ENCODE results near the gene ZNF138. TPM values are rescaled to one million over a fixed set of nuclear protein-coding genes. Genes with fewer than 3 reads are reported as not detected.

ZNF138 gene
- total RNA-seq, 3 donors from 2014 or later = 7.3 to 8.4 (median 7.3) TPM

DNA sequence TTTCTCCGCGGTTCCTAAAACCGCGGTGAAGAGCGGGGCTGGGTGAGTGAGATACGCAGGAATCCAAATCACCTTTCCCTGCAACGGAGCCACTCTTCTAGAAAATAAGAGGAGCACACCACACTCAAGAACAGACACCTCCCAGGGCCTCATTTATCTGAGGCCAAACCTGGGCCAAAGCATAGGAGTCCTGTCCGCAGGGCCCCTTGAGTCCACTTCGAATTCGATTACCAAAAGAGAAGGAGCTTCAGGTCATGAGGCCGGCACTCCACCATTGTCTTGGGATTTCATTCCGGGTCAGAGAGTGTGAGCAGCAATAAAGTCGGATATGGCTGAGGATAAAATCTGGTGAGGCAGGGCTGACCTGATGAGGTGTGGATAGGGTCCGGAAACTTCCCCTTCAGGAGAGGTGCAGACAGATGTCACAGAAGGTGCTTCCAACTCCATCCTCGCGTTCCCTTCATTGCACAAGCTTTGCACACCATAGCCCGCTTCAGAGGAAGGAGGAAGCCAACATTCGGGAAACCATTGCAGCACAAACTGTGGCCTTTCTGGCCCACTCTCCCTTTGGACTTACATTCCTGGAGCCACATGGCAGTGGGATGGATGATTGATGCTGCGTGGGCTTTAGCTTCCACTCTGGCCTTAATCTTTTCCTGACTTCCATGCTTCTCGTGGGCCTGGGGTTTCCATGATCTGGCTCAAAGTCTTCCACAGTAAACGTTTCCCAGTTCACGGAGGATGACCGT, 81.6 kb downstream of the ZNF138 start:
- Mint-ChIP-seq H3K9me3 (no peaks in the 10 kb centered on the region), H3K27me3 (ENCODE audit: low read depth) (peaks cover 27% of the 10 kb centered on the region), H3K36me3 (ENCODE audit: insufficient read depth) (no peaks in the 10 kb centered on the region), H3K4me3 (no peak overlapping the region), H3K4me1 (ENCODE audit: low read depth) (peaks cover 4% of the 10 kb centered on the region)
- DNase-seq (no peak), ATAC-seq (no peak)

DNA sequence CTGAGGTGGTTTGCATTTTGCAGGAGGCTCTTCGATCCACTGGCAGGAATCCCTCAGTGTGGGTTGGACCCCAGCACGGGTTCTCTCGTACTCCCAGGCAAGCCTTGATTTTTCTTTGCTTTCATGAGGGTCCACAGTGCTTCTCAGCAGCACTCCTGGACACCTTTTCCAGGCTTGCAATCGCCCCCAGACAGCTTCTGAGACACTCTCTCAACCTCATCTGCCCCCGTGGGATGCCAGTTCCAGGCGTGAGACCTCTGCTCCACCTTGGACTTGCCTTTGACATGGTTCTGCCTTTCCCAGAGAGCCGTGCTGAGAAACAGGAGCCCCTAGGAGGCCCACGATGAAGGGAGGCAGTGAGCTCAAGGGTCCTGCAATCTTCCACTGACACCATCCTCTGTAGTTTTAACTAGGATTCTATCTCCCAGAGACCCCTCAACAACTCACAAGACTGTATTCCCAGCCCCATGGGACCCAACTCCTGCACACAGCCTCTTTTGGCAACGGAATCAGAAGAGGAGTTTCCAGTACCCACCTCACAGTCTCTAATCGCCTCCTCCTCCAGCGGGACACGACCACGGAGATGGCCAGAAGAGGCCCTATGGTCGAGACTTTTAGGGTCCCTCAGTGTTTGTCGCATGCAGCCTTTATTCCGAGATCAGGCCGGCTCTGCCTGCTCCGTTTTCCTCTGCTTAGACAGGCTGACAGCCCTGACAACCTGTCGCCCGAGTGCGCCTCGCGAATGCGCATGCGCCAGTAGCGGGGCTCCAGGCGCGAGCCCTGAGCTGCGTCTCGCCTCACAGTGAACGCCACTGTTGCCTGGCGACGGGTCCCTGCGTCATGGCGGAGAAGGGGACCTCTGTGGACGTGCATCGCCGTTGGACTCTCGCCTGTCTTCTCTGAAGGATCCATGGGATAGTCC, 82.8 kb downstream of the ZNF138 start:
- DNase-seq (peak; percentile 66), ATAC-seq (peak; percentile 92 to 94)
- Mint-ChIP-seq H3K4me3 (peak overlapping the region; percentile 50), H3K27me3 (ENCODE audit: low read depth) (peaks cover 37% of the 10 kb centered on the region), H3K9me3 (no peaks in the 10 kb centered on the region), H3K36me3 (ENCODE audit: insufficient read depth) (no peaks in the 10 kb centered on the region), H3K4me1 (ENCODE audit: low read depth) (peaks cover 4% of the 10 kb centered on the region)

DNA sequence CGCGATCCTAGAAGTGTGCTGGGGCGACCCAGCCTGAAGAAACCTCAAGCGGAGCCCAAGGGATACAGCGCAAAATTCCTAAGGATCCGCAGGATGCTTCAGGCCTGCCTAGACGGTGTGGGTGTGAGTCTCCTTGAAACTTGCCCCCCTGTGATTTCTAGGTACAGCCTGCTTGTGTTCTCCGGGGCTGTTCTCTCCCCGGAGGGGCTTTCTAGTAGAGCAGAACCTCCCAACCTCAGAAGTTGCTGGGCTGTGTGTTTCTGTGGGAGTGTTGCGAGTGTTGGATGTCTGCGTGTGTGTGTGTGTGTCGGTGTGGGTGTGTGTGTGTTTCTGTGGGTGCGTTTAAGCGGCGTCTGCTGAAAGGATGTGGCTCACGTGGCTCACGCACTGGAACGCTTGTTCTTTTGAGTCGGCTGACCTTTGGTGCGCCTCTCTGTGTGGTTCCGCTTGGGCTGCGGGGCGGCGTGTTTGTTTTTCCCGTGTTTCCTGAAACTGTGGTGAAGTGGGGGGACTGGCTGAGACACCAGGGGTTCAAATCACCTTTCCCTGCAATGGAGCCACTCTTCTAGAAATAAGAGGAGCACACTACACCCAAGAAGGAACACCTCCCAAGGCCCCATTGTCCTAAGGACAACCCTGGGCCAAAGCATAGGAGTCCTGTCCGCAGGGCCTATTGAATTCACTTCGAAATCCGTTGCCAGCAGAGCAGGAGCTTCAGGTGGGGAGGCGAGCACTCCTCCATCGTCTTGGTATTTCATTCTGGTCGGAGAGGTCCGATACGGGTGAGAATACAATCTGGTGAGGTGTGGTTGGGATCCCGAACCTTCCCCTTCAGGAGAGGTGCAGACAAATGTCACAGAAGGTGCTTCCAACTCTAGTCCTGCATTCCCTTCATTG, 83.7 kb downstream of the ZNF138 start:
- Mint-ChIP-seq H3K27me3 (ENCODE audit: low read depth) (peaks cover 42% of the 10 kb centered on the region), H3K36me3 (ENCODE audit: insufficient read depth) (no peaks in the 10 kb centered on the region), H3K4me1 (ENCODE audit: low read depth) (peaks cover 10% of the 10 kb centered on the region), H3K9me3 (no peaks in the 10 kb centered on the region), H3K4me3 (peak overlapping the region; percentile 50)
- ATAC-seq (peak; percentile 11 to 18), DNase-seq (no peak)

- H3K4me1 Mint-ChIP-seq (ENCODE audit: low read depth) = peaks cover 10% of the 10 kb centered on the region
- ATAC-seq = no peak
- no peak overlapping the region for H3K4me3 Mint-ChIP-seq
- no peaks in the 10 kb centered on the region for H3K36me3 Mint-ChIP-seq (ENCODE audit: insufficient read depth)
- peaks cover 50% of the 10 kb centered on the region for H3K27me3 Mint-ChIP-seq (ENCODE audit: low read depth)
- DNase-seq = no peak
- no peaks in the 10 kb centered on the region for H3K9me3 Mint-ChIP-seq
These were observed 84.5 kb downstream of the ZNF138 start for GRCh38 chr7:64878684-64879083.

- DNase-seq = no peak
- Mint-ChIP-seq H3K4me1 (ENCODE audit: low read depth) (peaks cover 10% of the 10 kb centered on the region), H3K4me3 (no peak overlapping the region)
These were observed 85.0 kb downstream of the ZNF138 start for GRCh38 chr7:64879086-64879730.

GRCh38 chr7:64879800-64880199, 85.6 kb downstream of the ZNF138 start:
- Mint-ChIP-seq H3K4me1 (ENCODE audit: low read depth) (peaks cover 10% of the 10 kb centered on the region), H3K36me3 (ENCODE audit: insufficient read depth) (no peaks in the 10 kb centered on the region), H3K27me3 (ENCODE audit: low read depth) (peaks cover 58% of the 10 kb centered on the region), H3K9me3 (no peaks in the 10 kb centered on the region), H3K4me3 (no peak overlapping the region)
- DNase-seq (no peak), ATAC-seq (no peak)

More at GRCh38 chr7:64879086-64879730, 85.0 kb downstream of the ZNF138 start:
- no peak for ATAC-seq
- H3K36me3 Mint-ChIP-seq (ENCODE audit: insufficient read depth) = no peaks in the 10 kb centered on the region
- no peaks in the 10 kb centered on the region for H3K9me3 Mint-ChIP-seq
- peaks cover 53% of the 10 kb centered on the region for H3K27me3 Mint-ChIP-seq (ENCODE audit: low read depth)

DNA sequence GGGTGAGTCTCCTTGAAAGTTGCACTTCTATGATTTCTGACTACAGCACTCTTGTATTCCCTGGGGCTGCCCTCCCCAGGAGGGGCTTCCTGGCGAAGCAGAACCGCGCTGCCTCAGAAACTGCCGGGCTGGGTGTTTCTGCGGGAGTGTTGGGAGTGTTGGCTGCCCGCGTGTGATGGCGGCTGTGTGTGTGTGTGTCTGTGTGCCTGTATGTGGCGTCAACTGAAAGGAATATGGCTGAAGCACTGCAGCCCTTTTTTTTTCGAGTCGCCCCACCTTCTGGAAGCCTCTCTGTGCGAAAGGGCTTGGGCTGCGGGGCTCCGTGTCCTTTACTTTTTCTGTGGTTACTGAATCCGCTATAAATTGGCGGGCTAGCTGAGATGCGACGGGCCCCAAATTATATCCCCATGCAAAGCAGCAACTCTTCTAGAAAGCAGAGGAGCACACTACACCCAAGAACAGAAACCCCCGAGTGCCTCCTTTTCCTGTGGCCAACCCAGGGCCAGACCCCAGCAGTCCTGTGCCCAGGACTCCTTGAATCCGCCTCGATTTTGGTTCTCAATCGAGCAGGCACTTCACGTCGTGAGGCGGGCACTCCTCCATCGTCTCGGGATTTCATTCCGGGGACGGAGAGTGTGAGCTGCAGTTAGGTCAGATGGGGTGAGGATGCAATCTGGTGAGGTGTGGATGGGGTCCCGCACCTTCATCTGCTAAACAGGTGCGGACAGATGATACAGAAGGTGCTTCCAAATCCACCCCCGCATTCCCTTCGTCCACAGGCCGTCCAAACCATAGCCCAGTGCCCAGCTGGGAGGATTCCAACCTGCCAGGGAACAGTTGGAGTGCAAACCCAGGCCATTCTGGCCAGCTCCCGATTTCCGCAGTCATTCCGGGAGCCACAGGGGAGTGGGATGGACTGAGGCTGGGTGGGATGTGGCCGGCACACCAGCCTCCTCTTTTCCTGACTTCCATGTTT, 86.4 kb downstream of the ZNF138 start:
- Mint-ChIP-seq H3K36me3 (ENCODE audit: insufficient read depth) (no peaks in the 10 kb centered on the region), H3K4me1 (ENCODE audit: low read depth) (peaks cover 10% of the 10 kb centered on the region), H3K4me3 (no peak overlapping the region), H3K9me3 (no peaks in the 10 kb centered on the region), H3K27me3 (ENCODE audit: low read depth) (peaks cover 65% of the 10 kb centered on the region)
- no peak for ATAC-seq
- DNase-seq = no peak

DNA sequence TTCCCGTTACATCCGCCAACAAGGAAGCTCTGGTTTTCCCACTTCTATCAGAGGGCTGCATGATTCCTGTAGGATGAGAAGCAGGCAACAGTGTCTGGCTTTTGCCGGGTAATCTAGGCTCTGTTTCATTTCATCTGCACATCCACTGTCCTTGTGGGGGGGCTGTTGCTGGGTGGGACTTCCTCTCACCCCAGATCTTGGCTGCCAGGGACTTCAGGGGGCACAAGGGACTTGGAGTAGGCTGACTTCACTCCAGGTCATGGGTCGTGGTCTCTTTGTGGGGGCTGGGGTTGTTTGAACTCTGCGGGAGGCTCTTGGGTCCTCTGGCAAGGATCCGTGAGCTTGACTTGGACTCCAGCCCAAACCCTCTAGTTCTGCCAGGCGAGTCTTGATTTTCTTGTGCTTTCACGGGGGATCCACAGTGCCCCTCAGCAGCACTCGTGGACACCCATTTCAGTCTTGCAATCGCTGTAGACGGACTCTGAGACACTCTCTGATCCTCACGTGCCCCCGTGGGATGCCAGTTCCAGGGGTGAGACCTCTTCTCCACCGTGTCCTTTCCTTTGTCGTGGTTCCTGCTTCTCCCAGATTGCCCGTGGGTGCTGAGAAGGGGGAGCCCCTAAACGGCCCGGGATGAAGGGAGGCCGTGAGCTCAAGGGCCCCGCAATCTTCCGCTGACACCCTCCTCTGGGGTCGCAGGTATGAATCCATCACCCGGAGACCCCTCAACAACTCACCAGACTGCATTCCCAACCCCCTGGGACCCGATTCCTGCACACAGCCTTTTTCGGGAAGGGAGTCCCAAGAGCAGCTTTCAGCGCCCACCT, 87.4 kb downstream of the ZNF138 start:
- ATAC-seq (no peak), DNase-seq (no peak)
- Mint-ChIP-seq H3K4me1 (ENCODE audit: low read depth) (peaks cover 10% of the 10 kb centered on the region), H3K27me3 (ENCODE audit: low read depth) (peaks cover 74% of the 10 kb centered on the region), H3K4me3 (peak overlapping the region; percentile 74), H3K9me3 (no peaks in the 10 kb centered on the region), H3K36me3 (ENCODE audit: insufficient read depth) (no peaks in the 10 kb centered on the region)

- DNase-seq = no peak
- no peaks in the 10 kb centered on the region for H3K36me3 Mint-ChIP-seq (ENCODE audit: insufficient read depth)
- H3K4me1 Mint-ChIP-seq (ENCODE audit: low read depth) = peaks cover 10% of the 10 kb centered on the region
- H3K9me3 Mint-ChIP-seq = no peaks in the 10 kb centered on the region
- peak; percentile 58 to 64 for ATAC-seq
- H3K4me3 Mint-ChIP-seq = peak overlapping the region; percentile 74
- peaks cover 77% of the 10 kb centered on the region for H3K27me3 Mint-ChIP-seq (ENCODE audit: low read depth)
These were observed 88.3 kb downstream of the ZNF138 start for GRCh38 chr7:64882341-64883112.
